ENCODE data around the gene SPOP.

DNA sequence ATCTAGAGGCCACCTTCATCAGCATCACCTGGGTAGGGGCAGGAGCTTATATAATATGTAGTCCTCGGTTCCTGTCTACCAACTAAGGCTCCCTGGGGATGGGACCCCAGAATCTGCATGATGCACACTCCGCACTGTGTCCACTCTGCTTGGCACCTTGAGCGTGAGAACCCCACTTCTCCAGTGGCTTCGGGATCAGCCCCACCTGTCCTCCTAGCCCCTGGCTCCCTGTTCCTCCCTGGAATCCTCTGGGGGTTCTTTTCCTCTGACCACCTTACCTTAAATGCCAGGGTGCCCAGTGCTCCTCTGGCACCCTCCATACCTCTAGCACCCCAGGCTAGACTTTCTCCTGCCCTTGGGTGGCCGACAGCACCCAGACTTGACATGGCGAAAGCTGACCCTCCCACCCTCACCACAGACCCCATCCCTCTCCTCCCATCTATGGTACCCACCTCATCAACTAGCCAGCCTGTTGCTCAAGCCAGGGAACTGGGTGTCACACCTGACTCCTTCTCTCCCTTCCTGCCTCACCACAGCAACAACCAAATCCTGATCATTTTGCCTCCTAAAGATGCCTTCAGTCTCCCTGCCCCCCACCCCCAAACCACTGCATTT lies 105.0 kb downstream of the SPOP start:
- TF ChIP-seq, protein P1, sequence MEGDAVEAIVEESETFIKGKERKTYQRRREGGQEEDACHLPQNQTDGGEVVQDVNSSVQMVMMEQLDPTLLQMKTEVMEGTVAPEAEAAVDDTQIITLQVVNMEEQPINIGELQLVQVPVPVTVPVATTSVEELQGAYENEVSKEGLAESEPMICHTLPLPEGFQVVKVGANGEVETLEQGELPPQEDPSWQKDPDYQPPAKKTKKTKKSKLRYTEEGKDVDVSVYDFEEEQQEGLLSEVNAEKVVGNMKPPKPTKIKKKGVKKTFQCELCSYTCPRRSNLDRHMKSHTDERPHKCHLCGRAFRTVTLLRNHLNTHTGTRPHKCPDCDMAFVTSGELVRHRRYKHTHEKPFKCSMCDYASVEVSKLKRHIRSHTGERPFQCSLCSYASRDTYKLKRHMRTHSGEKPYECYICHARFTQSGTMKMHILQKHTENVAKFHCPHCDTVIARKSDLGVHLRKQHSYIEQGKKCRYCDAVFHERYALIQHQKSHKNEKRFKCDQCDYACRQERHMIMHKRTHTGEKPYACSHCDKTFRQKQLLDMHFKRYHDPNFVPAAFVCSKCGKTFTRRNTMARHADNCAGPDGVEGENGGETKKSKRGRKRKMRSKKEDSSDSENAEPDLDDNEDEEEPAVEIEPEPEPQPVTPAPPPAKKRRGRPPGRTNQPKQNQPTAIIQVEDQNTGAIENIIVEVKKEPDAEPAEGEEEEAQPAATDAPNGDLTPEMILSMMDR (IDR thresholded peaks at IDR 0.05 in 4 of 5, conservative IDR thresholded peaks at IDR 0.05 in 1 of 5): no peak
- no peak for TF ChIP-seq POLR2A (IDR thresholded peaks at IDR 0.05)

Data from gastrocnemius medialis (tissue), 4 donors.